Measurements from ENCODE around the gene MRTFA. TPM values are rescaled to one million over a fixed set of nuclear protein-coding genes. Genes with fewer than 3 reads are reported as not detected.

The MRTFA gene
- total and polyA plus RNA-seq, 10 donors, result 17.6 to 138 (median 83.9) TPM

- TF ChIP-seq CTCF (IDR thresholded peaks at IDR 0.05 in 8 of 11, conservative IDR thresholded peaks at IDR 0.05 in 3 of 11), result no peak
- TF ChIP-seq POLR2AphosphoS5 (IDR thresholded peaks at IDR 0.05), result no peak
- no peak for TF ChIP-seq POLR2A (IDR thresholded peaks at IDR 0.05)
- Histone ChIP-seq H3K27me3 (replicated peaks in 1 of 7) (no peaks in the 10 kb centered on the region), H3K9me3 (no peaks in the 10 kb centered on the region), H3K36me3 (peaks cover 0 to 11% (median 0%) of the 10 kb centered on the region in 6 donors), H3K4me3 (no peak overlapping the region), H3K27ac (peak overlapping the region in 4 of 8 donors; percentile 22 to 51 (median 36)), H3K4me1 (peaks cover 4 to 70% (median 35%) of the 10 kb centered on the region in 6 donors)
- 43 to 63% (median 52%) methylated on average over 5 of the region's 5 CpGs for WGBS, 5 donors
- no peak for DNase-seq
- intact Hi-C loops (cut with DNase I; ENCODE audit: low total_unique reads), result no loop called here
These were observed 158.7 kb downstream of the MRTFA start for GRCh38 chr22:40477683-40478337.

- Histone ChIP-seq H3K27me3 (replicated peaks in 1 of 7) (no peaks in the 10 kb centered on the region), H3K27ac (peak overlapping the region in 3 of 8 donors; percentile 18 to 43 (median 25)), H3K4me3 (no peak overlapping the region), H3K4me1 (peaks cover 4 to 55% (median 28%) of the 10 kb centered on the region in 6 donors), H3K36me3 (peaks cover 0 to 11% (median 0%) of the 10 kb centered on the region in 6 donors), H3K9me3 (no peaks in the 10 kb centered on the region)
- TF ChIP-seq POLR2A (IDR thresholded peaks at IDR 0.05), result no peak
- no peak for TF ChIP-seq CTCF (IDR thresholded peaks at IDR 0.05 in 8 of 11, conservative IDR thresholded peaks at IDR 0.05 in 3 of 11)
- TF ChIP-seq POLR2AphosphoS5 (IDR thresholded peaks at IDR 0.05), result no peak
- intact Hi-C loops (cut with DNase I; ENCODE audit: low total_unique reads), result no loop called here
- no peak for DNase-seq
- WGBS, 5 donors, result 66 to 95% (median 82%) methylated on average over 4 of the region's 4 CpGs
These were observed 160.2 kb downstream of the MRTFA start for GRCh38 chr22:40476341-40476740.

- peaks cover 0 to 36% (median 12%) of the 10 kb centered on the region in 6 donors for H3K4me1 ChIP-seq
- TF ChIP-seq CTCF (IDR thresholded peaks at IDR 0.05 in 8 of 11, conservative IDR thresholded peaks at IDR 0.05 in 3 of 11), result no peak
- no peak for TF ChIP-seq POLR2AphosphoS5 (IDR thresholded peaks at IDR 0.05)
- TF ChIP-seq POLR2A (IDR thresholded peaks at IDR 0.05), result no peak
- intact Hi-C loops (cut with DNase I; ENCODE audit: low total_unique reads), result no loop called here
- no peaks in the 10 kb centered on the region for H3K27me3 ChIP-seq (replicated peaks in 1 of 7)
- DNase-seq, result no peak
- H3K9me3 ChIP-seq, result no peaks in the 10 kb centered on the region
- no peak overlapping the region for H3K27ac ChIP-seq
- no peak overlapping the region for H3K4me3 ChIP-seq
- peaks cover 0 to 11% (median 0%) of the 10 kb centered on the region in 6 donors for H3K36me3 ChIP-seq
These were observed 162.8 kb downstream of the MRTFA start for GRCh38 chr22:40473703-40474102.

- peaks cover 0 to 11% (median 0%) of the 10 kb centered on the region in 6 donors for H3K36me3 ChIP-seq
- H3K9me3 ChIP-seq, result no peaks in the 10 kb centered on the region
- H3K4me1 ChIP-seq, result peaks cover 0 to 30% (median 9%) of the 10 kb centered on the region in 6 donors
- no peak for TF ChIP-seq CTCF (IDR thresholded peaks at IDR 0.05 in 8 of 11, conservative IDR thresholded peaks at IDR 0.05 in 3 of 11)
- TF ChIP-seq POLR2AphosphoS5 (IDR thresholded peaks at IDR 0.05), result no peak
- no peak for TF ChIP-seq POLR2A (IDR thresholded peaks at IDR 0.05)
- intact Hi-C loops (cut with DNase I; ENCODE audit: low total_unique reads), result no loop called here
- H3K27me3 ChIP-seq (replicated peaks in 1 of 7), result no peaks in the 10 kb centered on the region
- DNase-seq, result no peak
- no peak overlapping the region for H3K4me3 ChIP-seq
- 85 to 100% (median 94%) methylated on average over 1 of the region's 1 CpG for WGBS, 5 donors
- H3K27ac ChIP-seq, result no peak overlapping the region
These were observed 163.9 kb downstream of the MRTFA start for GRCh38 chr22:40472579-40472978.
